ENCODE measurements around the gene CACNG5.
A peak's percentile ranks its signal among the peaks of the same experiment; 100 is the strongest.
"Not testable (repeated sequence)": the region's sequence is repeated elsewhere in the genome, so short reads cannot be mapped to it uniquely, and the experiment has no call there.

CACNG5 gene

DNA sequence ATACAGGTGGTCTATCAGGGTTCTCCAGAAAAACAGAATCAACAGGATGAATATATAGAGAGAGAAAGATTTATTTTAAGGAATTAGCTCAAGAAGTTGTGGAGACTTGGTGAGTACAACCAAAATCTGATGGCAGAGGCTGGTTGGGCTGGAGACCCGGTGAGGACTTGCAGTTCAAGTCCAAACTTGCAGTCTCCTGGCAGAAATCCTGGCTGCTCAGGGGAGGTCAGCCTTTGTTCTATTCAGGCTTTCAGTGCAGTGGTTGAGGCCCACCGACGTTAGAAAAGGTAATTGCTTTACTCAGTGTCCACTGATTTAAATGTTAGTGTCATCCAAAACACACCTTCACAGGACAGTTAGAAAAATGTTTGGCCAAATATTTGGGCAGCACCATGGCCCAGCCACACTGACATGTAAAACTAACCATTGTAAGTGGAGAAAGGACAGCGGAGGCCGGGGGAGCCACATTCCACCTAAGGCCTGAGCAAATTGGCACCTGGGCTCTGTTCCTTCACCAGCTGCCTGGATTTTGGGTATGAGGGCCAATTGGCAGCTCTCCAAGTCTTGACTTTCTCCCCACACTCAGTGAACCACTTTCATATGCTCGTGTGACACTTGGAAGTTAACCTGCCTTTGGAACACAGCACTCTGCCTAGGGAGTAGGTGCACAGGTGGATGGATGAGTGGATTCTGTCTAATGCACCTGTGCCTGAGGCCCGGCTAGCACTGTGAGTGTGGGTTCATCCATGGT lies 54.7 kb downstream of the CACNG5 start:
- DNase-seq (ENCODE audit: low spot score): no peak

GRCh38 chr17:66892246-66892645 lies 57.3 kb downstream of the CACNG5 start:
- Mint-ChIP-seq H3K27me3 (ENCODE audit: low read depth) (peaks cover 10% of the 10 kb centered on the region), H3K9me3 (no peaks in the 10 kb centered on the region), H3K4me3 (no peak overlapping the region), H3K36me3 (ENCODE audit: low read depth) (no peaks in the 10 kb centered on the region), H3K4me1 (ENCODE audit: low read depth) (no peaks in the 10 kb centered on the region), H3K27ac (no peak overlapping the region)
- DNase-seq (ENCODE audit: low spot score): no peak

More for the DNA sequence above, 54.7 kb downstream of the CACNG5 start:
- Mint-ChIP-seq H3K27me3 (ENCODE audit: low read depth) (peaks cover 6% of the 10 kb centered on the region), H3K4me3 (no peak overlapping the region), H3K9me3 (no peaks in the 10 kb centered on the region), H3K4me1 (ENCODE audit: low read depth) (no peaks in the 10 kb centered on the region), H3K27ac (no peak overlapping the region), H3K36me3 (ENCODE audit: low read depth) (no peaks in the 10 kb centered on the region)

- H3K4me3 Mint-ChIP-seq: no peak overlapping the region
- DNase-seq (ENCODE audit: low spot score): no peak
- H3K27me3 Mint-ChIP-seq (ENCODE audit: low read depth): peaks cover 10% of the 10 kb centered on the region
- H3K4me1 Mint-ChIP-seq (ENCODE audit: low read depth): no peaks in the 10 kb centered on the region
- no peak overlapping the region for H3K27ac Mint-ChIP-seq
- H3K36me3 Mint-ChIP-seq (ENCODE audit: low read depth): no peaks in the 10 kb centered on the region
- no peaks in the 10 kb centered on the region for H3K9me3 Mint-ChIP-seq
These were observed 58.5 kb downstream of the CACNG5 start for GRCh38 chr17:66893382-66893781.

DNA sequence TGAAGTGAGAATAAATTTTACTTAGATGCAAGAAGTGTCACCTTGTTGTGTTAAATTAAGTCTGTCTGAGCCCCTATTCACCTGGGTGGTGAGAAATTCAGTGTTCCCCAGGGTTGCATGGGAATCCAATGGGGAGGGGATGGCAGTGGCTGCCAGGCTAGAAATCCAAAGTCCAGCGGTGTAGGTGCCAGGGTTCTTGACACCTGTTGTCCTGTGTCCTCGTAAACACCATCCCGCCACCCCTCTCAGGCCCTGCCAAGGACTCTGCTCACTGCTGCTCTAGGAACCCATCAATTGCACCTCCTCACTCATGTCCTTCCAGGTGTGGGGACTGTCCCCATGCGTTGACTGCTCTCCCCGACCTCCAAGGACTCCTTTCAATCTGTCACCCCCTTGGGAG lies 58.9 kb downstream of the CACNG5 start:
- Mint-ChIP-seq H3K4me3 (no peak overlapping the region), H3K27ac (no peak overlapping the region), H3K4me1 (ENCODE audit: low read depth) (no peaks in the 10 kb centered on the region), H3K9me3 (no peaks in the 10 kb centered on the region), H3K36me3 (ENCODE audit: low read depth) (no peaks in the 10 kb centered on the region), H3K27me3 (ENCODE audit: low read depth) (peaks cover 10% of the 10 kb centered on the region)
- DNase-seq (ENCODE audit: low spot score): no peak

DNA sequence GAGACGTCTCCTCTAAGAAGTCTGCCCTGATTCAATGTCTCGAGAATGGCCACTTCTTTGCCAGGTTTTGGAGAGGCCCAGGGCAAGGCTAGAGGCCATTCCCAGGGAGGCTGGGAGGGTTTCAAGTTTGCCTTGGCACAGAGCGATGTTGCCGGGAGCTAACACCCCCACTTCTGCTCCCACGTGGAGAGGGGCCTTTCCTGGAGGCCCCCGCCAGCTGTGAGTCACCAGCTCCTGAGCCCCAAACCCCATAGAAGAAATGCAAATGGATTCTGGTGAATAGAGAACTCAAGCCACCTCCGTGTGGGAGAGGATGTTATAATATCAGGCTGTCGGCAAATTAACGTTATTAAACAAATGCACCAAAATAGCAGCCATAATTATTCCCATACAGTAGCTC lies 62.2 kb downstream of the CACNG5 start:
- Mint-ChIP-seq H3K4me3 (no peak overlapping the region), H3K36me3 (ENCODE audit: low read depth) (no peaks in the 10 kb centered on the region), H3K27me3 (ENCODE audit: low read depth) (peaks cover 3% of the 10 kb centered on the region), H3K4me1 (ENCODE audit: low read depth) (no peaks in the 10 kb centered on the region), H3K9me3 (no peaks in the 10 kb centered on the region), H3K27ac (no peak overlapping the region)
- no peak for DNase-seq (ENCODE audit: low spot score)

- Mint-ChIP-seq H3K27ac (no peak overlapping the region), H3K4me3 (no peak overlapping the region), H3K36me3 (ENCODE audit: low read depth) (no peaks in the 10 kb centered on the region), H3K27me3 (ENCODE audit: low read depth) (peaks cover 7% of the 10 kb centered on the region), H3K4me1 (ENCODE audit: low read depth) (no peaks in the 10 kb centered on the region), H3K9me3 (no peaks in the 10 kb centered on the region)
- no peak for DNase-seq (ENCODE audit: low spot score)
These were observed 63.6 kb downstream of the CACNG5 start for GRCh38 chr17:66898536-66898935.

GRCh38 chr17:66900126-66901010 lies 65.5 kb downstream of the CACNG5 start:
- Mint-ChIP-seq H3K27ac (no peak overlapping the region), H3K4me3 (no peak overlapping the region), H3K36me3 (ENCODE audit: low read depth) (no peaks in the 10 kb centered on the region), H3K9me3 (no peaks in the 10 kb centered on the region), H3K27me3 (ENCODE audit: low read depth) (peaks cover 4% of the 10 kb centered on the region), H3K4me1 (ENCODE audit: low read depth) (no peaks in the 10 kb centered on the region)
- no peak for DNase-seq (ENCODE audit: low spot score)

GRCh38 chr17:66903296-66903695 lies 68.4 kb downstream of the CACNG5 start:
- not testable (repeated sequence) for H3K4me1 Mint-ChIP-seq (ENCODE audit: low read depth); DNase-seq (ENCODE audit: low spot score); H3K9me3 Mint-ChIP-seq; H3K4me3 Mint-ChIP-seq; H3K27me3 Mint-ChIP-seq (ENCODE audit: low read depth); H3K27ac Mint-ChIP-seq; H3K36me3 Mint-ChIP-seq (ENCODE audit: low read depth)

DNA sequence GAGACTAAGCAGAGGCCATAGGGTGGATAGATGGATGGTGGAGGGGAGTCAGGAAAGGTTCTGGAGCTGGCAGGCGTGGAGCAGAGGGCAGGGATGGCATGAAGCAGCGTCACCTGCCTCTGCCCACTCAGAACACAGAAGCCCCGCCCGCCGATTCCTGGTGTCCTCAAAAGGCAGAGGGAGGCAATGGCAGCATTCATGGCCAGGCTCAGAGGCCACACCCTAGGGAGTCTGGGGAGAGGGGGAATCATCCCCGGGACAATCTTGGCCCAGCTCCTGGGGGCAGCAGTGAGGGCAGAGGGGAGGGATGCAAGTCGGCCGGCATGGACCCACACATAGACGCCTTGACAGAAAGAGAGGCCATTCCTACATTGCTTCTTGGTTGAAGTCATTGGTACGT lies 68.9 kb downstream of the CACNG5 start:
- no peak for DNase-seq (ENCODE audit: low spot score)
- Mint-ChIP-seq H3K27me3 (ENCODE audit: low read depth) (peaks cover 11% of the 10 kb centered on the region), H3K4me3 (no peak overlapping the region), H3K9me3 (no peaks in the 10 kb centered on the region), H3K27ac (no peak overlapping the region), H3K4me1 (ENCODE audit: low read depth) (peaks cover 4% of the 10 kb centered on the region), H3K36me3 (ENCODE audit: low read depth) (no peaks in the 10 kb centered on the region)

DNA sequence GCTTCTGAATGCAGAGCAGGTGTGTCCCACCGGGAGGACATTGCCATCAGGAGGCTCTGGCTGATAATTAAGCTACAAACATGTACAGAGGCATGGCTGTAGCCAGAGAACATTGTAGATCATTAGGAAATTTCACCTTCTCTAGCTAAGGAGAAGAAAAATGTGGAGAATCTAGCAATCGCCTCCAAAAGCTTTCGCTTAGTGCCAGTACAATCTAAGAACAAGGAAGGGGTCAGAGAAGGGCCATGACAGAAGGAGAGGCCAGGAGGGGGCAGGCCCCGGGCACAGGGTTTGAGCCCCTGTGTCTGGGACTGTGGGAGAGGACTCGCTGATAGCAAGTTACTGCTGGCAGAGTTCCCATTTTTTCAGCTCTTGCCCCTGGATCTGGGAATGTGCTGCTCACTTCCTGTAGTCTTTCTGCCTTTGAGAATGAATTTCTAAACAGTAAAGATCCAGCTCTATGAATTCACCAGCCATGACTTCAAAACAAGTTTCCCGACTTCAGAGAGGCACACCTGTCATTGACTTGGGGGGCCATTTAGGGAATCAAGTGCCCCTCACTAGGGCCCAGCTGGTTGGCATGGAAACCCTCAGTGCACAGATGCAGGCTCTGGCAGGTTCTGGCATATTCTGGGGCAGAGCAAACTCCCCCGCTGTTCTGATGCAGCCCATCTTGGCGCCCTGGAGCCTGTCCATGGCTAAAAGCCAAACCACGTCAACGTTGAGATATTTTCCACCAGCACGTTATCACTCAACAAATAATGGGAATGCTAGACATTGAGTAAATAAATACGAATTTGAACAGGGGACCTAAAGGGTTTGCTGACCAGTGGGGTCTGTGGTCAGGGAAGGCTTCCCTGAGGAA lies 70.1 kb downstream of the CACNG5 start:
- Mint-ChIP-seq H3K4me3 (no peak overlapping the region), H3K27ac (no peak overlapping the region), H3K36me3 (ENCODE audit: low read depth) (no peaks in the 10 kb centered on the region), H3K27me3 (ENCODE audit: low read depth) (peaks cover 11% of the 10 kb centered on the region), H3K9me3 (no peaks in the 10 kb centered on the region), H3K4me1 (ENCODE audit: low read depth) (peaks cover 4% of the 10 kb centered on the region)
- no peak for DNase-seq (ENCODE audit: low spot score)

- Mint-ChIP-seq H3K36me3 (ENCODE audit: low read depth) (no peaks in the 10 kb centered on the region), H3K27me3 (ENCODE audit: low read depth) (peaks cover 11% of the 10 kb centered on the region), H3K4me3 (no peak overlapping the region), H3K4me1 (ENCODE audit: low read depth) (peaks cover 4% of the 10 kb centered on the region), H3K27ac (no peak overlapping the region), H3K9me3 (no peaks in the 10 kb centered on the region)
- peak; percentile 40 for DNase-seq (ENCODE audit: low spot score)
These were observed 71.7 kb downstream of the CACNG5 start for GRCh38 chr17:66906321-66907278.

DNA sequence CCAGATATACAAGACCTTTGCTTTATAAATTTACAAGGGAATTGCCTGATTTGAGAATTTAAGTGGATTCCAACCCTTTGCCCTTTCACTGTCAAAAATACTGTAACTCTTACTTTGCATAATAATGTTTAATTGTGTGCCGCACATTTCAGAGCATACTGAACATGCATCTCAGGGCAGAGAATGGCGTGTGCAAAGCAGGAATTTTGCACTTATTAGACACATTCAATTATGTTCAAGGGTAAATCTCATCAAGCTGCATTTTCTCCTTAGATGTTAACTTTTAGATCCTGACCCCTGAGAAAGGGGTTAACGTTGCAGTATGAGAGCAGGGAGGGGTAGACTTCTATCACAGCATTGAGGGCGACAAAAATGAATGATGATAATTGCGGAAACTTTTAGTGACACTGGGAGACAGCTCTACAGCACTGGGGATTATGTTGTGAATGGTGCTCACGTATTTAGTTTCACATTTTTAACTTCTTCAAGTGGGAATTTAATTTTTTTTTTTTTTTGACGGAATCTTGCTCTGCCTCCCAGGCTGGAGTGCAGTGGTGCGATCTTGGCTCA lies 75.0 kb downstream of the CACNG5 start:
- Mint-ChIP-seq H3K4me3 (no peak overlapping the region), H3K4me1 (ENCODE audit: low read depth) (peaks cover 4% of the 10 kb centered on the region), H3K27ac (no peak overlapping the region), H3K27me3 (ENCODE audit: low read depth) (peaks cover 7% of the 10 kb centered on the region), H3K9me3 (no peaks in the 10 kb centered on the region), H3K36me3 (ENCODE audit: low read depth) (no peaks in the 10 kb centered on the region)
- DNase-seq (ENCODE audit: low spot score): no peak
